GM21447 (cell line): ENCODE measurements around the gene PSMB9.

Experiments
- ATAC-seq: cut with Tn5 transposase; IDR thresholded peaks from one replicate; pipeline ENCODE4 v1.9.1; 2021; ENCODE audit not compliant: unreplicated experiment

Gene PSMB9

DNA sequence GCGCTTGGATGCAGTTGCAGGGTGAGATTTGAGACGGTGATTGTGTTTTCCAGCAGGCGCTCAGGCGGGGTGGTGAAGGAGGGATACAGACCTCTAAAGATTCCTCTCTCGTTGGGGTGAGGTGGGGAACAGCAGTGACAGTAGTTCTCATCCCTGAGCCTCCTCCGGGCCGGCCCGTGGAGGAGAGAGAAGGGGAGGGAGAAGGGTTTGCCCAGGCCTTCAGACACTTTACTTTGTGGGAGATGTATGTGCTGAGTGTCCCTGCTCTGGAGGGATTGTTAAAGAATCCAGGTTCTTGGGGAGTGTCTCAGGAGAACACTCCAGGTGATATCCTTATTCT, 41.0 kb downstream of the PSMB9 start:
- peak; percentile 6 for ATAC-seq

DNA sequence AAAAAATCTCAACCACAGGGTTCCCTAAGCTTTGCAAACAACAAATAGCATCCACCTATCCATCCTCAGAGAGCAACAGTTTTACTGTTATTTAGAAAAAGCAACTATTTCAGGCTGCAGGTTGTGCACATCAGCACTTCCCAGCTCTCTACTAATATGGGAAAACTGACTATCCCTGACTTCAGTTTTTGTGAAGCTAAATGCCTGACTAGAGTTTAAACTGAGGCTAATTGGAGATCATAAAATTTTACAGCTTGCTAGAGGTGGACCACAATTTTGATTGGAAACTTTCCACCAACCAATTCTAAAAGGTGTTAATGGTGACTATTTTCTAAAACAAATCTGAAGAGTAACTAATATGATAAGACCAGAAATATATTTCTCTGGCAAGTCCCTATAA, 50.0 kb downstream of the PSMB9 start:
- ATAC-seq, result no peak

DNA sequence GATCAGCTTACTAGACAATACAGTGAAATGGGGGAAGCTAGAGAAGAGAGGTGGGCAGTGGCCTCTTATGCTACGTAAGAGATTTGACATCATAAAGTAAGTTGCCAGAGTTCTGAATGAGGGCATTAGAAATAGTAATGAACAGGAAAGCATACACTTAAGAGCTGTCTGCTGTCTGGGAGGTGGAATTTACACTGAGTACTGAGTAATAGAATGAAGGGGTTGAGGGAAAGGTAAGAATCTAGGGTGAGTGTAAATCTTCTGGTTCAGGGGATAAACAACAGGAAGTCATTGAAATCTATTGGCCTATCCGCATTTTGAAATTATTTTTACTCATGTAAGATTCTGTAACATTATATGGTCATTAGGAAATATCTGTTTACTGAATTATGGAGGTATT, 51.1 kb downstream of the PSMB9 start:
- no peak for ATAC-seq

DNA sequence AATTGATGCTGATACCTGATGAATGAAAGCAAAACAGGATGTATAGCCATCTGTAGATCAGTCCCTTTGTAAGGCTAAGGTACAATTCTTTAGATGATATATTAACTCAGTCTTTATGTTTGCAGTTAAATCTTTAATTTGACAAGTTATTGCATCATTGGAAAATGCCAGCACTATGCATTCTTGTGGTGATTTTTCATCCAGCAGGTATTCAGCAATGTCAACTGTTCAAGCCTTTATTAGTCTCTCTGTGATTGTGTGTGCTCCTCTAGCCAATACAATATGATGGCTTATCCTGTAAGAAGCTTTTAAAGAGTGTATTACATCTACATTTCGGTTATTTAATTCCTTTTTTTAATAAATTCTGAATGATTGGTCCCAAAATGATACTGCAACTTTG, 52.5 kb downstream of the PSMB9 start:
- ATAC-seq, result no peak

DNA sequence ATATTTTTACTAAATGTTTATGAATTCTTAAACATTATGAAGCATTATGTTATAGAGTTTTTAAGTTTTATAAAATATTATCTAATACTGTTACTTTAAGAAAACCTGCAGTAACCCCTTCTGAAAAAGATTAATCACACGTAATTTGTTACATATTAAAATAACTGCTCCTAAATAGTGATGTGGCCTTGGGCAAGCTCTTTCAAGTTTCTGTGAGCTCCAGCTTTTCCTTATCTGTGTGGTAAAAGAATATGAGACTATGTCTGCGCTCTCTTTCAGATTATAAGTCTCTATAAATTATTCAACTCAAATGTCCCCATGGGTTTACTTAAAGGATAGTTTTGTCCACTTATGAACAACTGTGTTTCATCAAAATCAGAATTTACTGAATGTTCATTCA, 54.9 kb downstream of the PSMB9 start:
- ATAC-seq, result no peak
